ENCODE data around the gene NFATC2IP.
"Not testable (repeated sequence)": the region's sequence is repeated elsewhere in the genome, so short reads cannot be mapped to it uniquely, and the experiment has no call there.

NFATC2IP gene

DNA sequence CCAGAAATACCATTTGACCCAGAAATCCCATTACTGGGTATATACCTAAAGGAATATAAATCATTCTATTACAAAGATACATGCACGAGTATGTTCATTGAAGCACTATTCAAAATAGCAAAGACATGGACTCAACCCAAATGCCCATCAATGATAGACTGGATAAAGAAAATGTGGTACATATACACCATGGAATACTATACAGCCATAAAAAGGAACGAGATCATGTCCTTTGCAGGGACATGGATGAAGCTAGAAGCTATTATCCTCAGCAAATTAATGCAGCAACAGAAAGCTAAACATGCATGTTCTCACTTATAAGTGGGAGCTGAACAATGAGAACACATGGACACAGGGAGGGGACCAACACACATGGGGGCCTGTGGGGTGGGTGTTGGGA is 24.5 kb upstream of the NFATC2IP start:
- DNase-seq (ENCODE audit: low read depth) = not testable (repeated sequence)

DNA sequence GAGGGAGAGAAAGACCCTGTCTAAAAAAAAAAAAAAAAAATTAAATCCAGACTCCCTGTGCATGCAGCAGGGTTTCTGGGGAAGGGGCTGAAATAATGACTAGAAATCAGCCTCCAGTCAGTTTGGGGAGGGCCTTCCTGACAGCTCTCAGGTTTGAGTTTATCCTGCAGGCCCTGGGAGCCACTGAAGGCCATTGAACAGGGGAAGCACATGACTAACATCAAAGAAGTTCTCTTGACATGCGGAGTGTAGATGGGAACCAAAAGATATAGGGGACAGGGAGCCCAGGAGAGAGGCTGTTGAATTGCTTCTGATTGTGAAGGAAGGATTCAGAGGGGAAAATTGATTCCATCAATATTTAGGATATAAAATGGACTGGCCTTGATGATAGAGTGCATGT is 22.9 kb upstream of the NFATC2IP start:
- no peak for DNase-seq (ENCODE audit: low read depth)

DNA sequence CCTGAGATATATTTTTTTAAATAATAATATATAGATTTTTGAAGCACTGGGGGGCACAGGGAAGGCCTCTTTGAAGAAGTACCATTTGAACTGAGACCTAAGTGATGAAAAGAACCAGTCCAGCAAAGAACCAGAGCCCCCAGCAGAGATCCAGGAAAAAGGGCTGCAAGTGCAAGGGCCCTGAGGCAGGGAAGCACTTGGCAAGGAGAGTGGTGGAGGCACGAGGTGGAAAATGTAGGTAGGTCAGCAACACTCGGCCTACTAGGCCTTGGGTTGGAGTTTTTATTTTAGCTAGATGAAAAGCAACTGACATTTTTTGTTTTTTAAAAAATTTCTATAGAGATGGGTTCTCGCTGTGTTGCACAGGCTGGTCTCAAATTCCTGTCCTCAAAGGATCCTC is 20.5 kb upstream of the NFATC2IP start:
- no peak for DNase-seq (ENCODE audit: low read depth)

DNA sequence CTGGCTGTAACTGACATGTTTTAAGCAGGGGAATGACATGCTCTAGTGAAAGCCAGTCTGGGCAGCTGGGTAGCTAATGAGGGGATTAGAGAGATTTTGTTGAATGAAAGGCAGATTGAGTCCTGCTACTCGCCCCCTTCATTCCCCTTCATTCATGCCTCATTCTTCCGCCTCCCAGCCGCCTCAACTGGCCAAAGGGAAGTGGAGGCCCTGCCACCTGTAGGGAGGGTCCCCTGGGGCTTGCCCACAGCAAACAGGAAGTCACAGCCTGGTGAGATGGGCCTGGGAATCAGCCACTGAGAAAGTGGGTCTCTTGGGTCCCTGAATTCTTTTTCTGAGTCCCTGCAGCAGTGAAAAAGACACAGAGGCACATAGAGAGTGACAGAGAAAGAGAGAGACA is 20.1 kb upstream of the NFATC2IP start:
- no peak for DNase-seq (ENCODE audit: low read depth)

DNA sequence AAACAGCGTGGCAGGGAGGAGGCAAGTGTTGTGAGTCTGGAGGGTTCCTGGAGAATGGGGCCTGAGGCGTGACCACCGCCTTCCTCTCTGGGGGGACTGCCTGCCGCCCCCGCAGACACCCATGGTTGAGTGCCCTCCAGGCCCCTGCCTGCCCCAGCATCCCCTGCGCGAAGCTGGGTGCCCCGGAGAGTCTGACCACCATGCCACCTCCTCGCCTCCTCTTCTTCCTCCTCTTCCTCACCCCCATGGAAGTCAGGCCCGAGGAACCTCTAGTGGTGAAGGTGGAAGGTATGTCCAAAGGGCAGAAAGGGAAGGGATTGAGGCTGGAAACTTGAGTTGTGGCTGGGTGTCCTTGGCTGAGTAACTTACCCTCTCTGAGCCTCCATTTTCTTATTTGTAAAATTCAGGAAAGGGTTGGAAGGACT is 18.9 kb upstream of the NFATC2IP start, which contains the start of gene CD19:
TSS of gene CD19 (plus strand) at position 171 of the 425 bp plus-strand sequence. CDS start at position 201, 30 bp downstream.
- DNase-seq (ENCODE audit: low read depth) = no peak

DNA sequence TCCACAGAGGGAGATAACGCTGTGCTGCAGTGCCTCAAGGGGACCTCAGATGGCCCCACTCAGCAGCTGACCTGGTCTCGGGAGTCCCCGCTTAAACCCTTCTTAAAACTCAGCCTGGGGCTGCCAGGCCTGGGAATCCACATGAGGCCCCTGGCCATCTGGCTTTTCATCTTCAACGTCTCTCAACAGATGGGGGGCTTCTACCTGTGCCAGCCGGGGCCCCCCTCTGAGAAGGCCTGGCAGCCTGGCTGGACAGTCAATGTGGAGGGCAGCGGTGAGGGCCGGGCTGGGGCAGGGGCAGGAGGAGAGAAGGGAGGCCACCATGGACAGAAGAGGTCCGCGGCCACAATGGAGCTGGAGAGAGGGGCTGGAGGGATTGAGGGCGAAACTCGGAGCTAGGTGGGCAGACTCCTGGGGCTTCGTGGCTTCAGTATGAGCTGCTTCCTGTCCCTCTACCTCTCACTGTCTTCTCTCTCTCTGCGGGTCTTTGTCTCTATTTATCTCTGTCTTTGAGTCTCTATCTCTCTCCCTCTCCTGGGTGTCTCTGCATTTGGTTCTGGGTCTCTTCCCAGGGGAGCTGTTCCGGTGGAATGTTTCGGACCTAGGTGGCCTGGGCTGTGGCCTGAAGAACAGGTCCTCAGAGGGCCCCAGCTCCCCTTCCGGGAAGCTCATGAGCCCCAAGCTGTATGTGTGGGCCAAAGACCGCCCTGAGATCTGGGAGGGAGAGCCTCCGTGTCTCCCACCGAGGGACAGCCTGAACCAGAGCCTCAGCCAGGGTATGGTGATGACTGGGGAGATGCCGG is 18.2 kb upstream of the NFATC2IP start:
- no peak for DNase-seq (ENCODE audit: low read depth)

DNA sequence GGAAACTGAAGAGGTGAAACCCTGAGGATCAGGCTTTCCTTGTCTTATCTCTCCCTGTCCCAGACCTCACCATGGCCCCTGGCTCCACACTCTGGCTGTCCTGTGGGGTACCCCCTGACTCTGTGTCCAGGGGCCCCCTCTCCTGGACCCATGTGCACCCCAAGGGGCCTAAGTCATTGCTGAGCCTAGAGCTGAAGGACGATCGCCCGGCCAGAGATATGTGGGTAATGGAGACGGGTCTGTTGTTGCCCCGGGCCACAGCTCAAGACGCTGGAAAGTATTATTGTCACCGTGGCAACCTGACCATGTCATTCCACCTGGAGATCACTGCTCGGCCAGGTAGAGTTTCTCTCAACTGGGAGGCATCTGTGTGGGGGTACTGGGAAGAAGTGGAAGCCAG is 17.6 kb upstream of the NFATC2IP start:
- DNase-seq (ENCODE audit: low read depth) = no peak

DNA sequence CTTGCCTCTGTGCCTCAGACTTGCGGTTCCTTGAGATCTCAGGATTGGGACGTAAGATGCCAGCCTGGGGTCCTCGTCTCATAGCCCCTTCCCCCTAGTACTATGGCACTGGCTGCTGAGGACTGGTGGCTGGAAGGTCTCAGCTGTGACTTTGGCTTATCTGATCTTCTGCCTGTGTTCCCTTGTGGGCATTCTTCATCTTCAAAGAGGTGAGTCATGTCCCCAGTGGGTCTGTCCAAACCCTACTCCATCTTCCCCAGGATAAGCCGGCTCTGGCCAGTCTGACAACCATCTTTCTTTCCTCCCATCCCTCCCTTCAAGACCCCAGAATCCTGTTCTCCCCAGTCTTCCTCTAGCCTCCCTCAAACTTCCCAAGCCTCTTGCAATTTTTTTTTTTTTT is 15.4 kb upstream of the NFATC2IP start:
- DNase-seq (ENCODE audit: low read depth) = no peak

DNA sequence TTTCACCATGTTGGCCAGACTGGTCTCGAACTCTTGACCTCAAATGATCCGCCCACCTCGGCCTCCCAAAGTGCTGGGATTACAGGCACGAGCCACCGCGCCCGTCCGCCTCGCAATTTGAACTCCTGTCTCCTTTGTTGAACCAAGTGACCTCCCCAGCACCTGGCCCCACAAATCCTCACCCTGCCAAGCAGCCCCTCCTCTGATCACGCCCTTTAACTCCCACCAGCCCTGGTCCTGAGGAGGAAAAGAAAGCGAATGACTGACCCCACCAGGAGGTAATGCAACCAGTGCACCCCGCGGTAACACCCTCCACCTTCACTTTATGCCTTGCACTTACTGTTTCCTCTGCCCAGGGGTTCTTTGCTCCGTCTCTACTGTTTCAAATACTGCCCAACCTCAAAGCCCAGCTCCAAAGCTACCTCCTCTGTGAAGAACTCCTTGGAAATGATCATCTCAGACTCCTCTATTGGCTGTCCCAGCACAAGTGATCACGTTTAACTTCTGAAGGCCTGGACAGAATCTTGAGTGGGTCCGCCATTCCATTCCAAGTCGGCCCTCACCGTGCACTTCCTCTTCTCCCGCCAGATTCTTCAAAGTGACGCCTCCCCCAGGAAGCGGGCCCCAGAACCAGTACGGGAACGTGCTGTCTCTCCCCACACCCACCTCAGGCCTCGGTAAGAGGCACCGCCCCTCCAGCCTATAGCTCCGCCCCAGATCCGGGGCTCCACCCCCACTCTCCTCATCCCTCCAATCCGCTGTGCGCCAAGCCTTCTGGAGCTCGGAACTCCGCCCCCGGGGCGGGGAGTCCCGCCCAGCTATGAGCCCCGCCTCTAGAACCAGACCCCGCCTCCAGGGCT is 14.6 kb upstream of the NFATC2IP start:
- DNase-seq (ENCODE audit: low read depth) = peak; percentile 58

DNA sequence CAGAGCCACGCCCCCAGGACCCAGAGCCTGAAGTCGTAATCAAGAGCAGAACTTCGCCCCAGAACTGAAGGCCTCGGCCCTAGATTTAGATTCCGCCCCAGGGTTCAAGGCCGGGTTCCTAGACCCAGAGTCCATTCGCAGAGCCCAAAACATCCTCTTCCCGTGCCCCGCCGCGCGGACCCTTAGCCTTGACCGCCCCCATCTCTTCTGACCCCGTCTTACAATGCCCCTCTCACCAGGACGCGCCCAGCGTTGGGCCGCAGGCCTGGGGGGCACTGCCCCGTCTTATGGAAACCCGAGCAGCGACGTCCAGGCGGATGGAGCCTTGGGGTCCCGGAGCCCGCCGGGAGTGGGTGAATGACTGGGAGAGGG is 14.0 kb upstream of the NFATC2IP start:
- DNase-seq (ENCODE audit: low read depth) = no peak

DNA sequence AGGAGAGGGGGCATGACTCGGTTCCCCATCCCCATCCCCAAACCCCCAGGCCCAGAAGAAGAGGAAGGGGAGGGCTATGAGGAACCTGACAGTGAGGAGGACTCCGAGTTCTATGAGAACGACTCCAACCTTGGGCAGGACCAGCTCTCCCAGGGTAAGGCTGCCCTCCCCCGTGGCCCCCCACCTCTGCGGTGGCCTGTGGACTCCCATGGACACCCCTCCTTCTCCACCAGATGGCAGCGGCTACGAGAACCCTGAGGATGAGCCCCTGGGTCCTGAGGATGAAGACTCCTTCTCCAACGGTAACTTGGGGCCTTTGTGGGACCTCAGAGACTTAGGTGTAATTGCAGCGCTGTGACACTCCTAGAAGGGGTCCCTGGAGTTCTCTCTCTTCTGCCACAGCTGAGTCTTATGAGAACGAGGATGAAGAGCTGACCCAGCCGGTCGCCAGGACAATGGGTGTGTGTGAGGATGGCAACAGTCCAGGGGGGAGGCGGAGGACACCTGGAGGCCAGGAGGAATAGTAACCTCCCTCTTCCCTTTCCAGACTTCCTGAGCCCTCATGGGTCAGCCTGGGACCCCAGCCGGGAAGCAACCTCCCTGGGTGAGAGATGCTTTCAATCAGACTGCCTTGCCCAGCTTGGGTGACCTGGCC is 13.4 kb upstream of the NFATC2IP start:
- no peak for DNase-seq (ENCODE audit: low read depth)

DNA sequence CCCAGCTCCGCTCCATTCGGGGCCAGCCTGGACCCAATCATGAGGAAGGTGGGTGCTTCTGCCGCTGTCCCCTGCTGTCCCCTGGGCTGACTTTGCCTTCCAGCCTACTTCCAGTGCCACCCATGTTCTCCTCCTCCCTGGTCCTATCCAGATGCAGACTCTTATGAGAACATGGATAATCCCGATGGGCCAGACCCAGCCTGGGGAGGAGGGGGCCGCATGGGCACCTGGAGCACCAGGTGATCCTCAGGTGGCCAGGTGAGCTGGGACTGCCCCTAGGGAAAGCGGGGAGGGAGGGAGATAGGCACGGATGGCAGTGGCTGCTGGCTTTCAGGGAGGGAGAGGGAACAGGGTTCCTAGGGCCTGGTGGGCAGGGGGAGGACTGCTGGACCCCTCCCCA is 12.0 kb upstream of the NFATC2IP start:
- no peak for DNase-seq (ENCODE audit: low read depth)

DNA sequence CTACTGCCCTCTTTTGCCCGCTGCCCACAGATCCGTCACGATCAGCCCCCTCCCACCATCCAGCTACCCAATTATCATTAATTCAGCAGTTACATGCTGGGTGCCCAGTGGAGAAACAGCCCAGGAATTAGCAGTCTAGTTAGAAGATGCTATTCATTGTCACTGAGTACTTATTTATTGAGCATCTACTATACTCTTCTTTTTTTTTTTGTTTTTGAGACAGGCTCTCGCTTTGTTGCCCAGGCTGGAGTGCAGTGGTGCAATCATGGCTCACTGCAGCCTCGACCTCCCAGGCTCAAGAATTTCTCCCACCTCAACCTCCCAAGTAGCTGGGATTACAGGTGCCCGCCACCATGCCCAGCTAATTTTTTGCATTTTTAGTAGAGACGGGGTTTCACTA is 10.9 kb upstream of the NFATC2IP start:
- not testable (repeated sequence) for DNase-seq (ENCODE audit: low read depth)

DNA sequence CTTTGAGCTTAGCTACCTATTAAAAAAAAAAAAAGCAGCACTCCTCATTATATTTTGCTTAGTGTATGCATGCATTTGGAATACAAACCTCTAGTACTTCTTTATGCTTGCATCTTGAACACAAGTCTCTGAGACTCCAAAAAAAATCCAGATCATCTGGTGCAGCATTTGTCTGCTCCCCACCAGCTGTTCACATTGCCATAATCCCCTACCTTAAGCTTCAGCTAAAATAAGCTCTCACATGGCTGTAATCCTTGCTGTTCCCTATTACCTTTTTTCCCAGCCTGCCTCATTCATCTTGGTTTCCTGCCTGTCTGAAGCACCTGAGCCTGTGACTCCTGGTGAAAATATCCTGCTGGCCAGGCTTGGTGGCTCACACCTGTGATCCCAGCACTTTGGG is 7.5 kb upstream of the NFATC2IP start:
- DNase-seq (ENCODE audit: low read depth) = no peak

DNA sequence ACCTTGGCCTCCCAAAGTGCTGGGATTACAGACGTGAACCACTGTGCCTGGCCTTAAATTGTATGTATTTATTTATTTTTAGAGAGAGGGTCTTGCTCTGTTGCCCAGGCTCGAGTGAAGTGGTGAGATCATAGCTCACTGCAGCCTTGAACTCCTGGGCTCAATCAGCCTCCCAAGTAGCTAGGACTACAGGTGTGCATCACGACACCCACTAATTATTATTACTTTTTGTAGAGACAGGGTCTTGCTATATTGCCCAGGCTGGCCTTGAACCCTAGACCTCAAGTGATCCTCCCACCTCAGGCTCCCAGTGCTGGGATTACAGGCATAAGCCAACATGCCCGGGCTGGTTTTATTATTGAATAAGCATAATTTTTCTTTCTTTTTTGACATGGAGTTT is 4.1 kb upstream of the NFATC2IP start:
- DNase-seq (ENCODE audit: low read depth) = no peak

DNA sequence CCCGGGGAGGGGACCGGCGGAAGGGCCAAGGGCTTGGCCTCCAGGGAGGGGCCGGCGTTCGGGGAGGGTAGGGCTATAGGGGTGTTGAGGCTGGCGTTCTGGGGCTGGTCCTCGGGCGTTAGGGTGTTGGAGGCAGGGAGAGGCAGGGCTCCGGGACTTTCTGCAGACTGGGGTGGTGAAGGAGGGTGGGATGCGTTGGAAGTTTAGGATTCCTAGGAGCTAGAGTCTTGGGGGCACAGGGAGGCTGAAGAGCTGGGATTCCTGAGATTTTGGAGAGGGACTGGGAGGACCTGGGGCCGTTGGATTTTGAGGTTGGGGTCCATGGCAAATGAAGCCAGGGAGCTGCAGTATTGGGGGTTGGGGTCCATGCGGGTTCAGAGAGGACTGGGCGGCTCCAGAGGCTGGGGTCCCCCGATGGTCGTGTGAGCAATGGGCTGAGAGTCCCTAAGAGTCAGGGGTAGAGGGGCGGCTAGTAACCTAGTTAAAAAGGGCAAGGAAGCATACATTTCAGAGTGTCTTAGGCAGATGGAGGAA is 740 bp downstream of the NFATC2IP start:
- no peak for DNase-seq (ENCODE audit: low read depth)

DNA sequence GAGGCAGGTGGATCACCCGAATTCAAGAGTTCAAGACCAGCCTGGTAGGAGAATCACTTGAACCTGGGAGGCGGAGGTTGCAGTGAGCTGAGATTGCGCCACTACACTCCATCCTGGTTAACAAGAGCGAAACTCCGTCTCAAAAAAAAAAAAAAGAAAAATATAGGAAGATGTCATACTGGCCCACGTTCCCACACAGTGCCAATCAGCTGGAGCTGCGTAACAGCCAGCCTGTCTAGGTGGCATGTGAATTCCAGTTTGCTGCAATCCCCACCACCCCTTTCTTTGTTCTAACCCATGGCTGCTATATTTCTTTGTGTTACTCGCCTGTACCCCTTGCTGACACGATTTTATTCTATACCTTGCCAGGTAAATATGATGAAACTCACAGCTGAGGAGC is 7.5 kb downstream of the NFATC2IP start:
- no peak for DNase-seq (ENCODE audit: low read depth)

DNA sequence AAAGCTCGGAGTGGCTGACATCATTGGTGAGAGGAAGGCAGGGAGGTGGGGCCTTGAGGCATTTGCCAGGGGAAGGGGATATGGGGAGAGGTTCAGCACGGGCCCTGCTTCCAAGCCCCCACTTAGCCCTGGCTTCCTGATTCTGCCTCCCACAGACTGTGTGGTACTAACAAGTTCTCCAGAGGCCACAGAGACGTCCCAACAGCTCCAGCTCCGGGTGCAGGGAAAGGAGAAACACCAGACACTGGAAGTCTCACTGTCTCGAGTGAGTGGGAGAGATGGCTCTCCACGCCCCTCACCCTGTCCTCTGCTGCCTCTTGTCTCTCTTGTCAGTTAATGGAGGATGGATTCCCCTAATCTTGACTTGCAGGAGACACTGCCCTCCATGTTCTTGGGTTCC is 8.1 kb downstream of the NFATC2IP start:
- no peak for DNase-seq (ENCODE audit: low read depth)

DNA sequence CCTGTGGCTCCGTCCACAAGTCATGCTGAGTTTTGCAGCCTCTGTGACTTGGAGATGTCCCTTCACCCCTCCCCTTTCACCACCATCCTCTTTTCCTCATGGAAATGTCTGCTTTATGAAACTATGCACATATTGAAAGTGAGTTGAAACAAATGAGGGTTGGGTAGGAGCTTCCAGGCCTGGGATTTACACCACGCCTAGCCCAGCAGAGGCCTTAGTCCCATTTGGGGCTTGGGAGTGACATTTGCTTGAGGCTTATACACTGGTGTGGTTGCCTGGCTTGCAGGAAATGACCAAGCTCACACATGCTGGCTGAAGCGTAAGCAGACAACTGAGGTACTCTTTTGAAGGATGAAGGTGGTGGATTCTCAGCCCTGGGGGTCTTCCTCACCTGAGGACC is 13.3 kb downstream of the NFATC2IP start:
- DNase-seq (ENCODE audit: low read depth) = no peak

DNA sequence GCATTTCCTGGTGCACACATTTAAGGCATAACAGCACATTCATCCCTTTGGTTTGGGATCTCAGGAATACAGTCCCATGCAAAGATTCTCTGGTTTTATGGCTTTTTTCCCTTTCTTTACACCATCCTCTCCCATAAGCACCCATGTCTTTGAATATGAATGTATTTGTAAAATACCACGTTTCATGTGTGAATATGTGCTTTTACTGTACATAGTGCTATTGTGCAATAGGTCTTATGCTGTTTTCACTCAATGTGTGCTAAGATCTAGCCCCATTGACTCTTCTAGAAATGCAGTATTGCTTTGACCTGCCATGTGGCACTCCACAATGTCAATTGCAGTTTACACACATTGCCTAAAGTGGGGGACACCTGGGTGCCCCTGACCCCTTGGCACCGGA is 13.8 kb downstream of the NFATC2IP start:
- DNase-seq (ENCODE audit: low read depth) = no peak

DNA sequence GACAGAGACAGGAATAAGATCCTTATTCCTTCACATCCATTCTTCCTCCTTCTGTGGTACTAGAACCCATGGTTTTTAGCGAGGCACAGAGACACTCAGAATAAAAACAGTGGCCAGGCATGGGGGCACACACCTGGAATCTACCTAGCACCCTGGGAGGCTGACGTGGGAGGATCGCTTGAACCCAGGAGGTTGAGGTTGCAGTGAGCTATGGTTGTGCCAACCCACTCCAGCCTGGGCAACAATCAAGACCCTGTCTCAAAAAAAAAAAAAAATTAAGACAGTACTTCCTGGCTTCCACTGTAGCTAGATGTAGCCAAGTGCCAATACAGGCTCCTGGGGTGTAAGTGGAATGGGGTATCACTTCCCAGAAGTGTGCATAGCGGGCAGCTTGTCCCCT is 16.4 kb downstream of the NFATC2IP start:
- DNase-seq (ENCODE audit: low read depth) = no peak

DNA sequence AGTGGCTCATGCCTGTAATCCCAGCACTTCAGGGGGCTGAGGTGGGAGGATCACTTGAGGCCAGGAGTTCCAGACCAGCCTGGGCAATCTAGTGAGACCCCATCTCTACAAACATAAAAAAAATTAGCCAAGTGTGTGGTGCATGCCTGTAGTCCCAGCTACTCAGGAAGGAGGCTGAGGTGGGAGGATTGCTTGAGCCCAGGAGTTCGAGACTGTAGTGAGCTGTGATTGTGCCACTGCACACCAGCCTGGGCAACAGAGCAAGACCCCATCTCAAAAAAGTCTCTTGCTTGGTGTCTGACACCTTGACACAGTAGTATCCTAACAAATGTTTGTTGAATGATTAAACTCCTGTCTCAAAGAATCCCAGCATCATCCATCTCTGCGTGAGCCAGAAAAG is 19.0 kb downstream of the NFATC2IP start:
- DNase-seq (ENCODE audit: low read depth) = not testable (repeated sequence)
